ENCODE results near the gene EXOC6B.

EXOC6B gene

DNA sequence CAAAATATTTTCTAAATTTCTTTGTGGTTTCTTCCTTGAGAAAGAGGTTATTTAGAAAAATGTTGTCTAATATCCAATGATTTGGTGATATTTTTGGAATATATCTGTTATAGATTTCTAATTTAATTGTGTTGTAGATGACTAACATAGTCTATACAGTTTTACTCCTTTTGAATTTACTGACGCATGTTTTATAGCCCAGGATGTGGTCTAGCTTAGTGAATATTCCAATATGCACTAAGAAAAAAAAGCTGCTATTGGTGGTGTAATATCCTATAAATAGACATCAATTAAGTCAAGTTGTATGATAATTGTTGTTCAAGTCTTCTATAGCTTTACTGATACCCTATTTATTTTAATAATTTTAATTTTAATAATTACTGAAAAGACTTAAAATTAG is 437.6 kb downstream of the EXOC6B start:
- no peak for DNase-seq (ENCODE audit: low read depth in 4 of 4, low spot score in 1 of 4)

DNA sequence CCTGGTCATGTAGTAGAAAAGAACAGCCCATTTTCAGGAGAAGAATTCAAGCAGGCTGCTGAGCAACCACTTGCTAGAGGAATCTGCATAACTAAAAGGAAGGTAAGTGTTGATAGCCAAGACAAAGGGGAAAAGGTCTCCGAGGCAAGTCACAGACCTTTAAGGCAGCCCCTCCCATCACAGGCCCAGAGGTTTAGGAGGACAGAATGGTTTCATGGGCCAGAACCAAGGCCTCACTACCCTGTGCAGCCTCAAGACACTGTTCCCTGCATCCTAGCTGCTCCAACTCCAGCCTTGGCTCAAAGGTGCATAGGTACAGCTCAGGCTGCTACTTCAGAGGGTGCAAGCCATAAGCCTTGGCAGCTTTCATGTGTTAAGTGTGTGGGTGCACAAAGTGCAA is 439.5 kb downstream of the EXOC6B start:
- no peak for DNase-seq (ENCODE audit: low read depth in 4 of 4, low spot score in 1 of 4)

DNA sequence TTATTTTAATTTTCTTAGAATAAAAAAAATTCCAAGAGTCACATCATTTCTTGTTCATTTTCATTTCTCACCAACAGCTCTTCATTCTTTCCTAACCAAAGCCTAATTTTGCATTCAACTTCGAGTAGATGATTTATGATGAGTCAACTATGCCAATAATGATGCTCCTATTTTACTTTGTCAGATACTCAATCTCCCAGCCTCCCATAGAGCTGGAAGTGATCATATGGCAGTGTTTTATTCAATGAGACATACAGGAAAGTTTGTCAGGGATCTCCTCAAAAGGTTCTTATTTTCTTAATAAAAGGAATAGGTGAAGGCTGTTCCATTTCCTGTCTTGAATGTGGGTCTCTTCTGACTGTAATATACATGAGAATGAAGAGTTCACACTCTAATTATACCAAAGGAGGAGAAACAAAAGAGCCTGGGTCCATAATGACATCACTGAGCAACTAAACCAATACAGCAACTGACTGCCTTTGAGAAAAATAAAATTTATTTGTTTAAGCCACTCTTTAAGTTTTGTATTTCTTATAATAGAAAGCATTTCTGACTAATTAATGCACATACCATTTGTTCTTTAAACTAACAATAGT is 447.0 kb downstream of the EXOC6B start:
- no peak for DNase-seq (ENCODE audit: low read depth in 4 of 4, low spot score in 1 of 4)

DNA sequence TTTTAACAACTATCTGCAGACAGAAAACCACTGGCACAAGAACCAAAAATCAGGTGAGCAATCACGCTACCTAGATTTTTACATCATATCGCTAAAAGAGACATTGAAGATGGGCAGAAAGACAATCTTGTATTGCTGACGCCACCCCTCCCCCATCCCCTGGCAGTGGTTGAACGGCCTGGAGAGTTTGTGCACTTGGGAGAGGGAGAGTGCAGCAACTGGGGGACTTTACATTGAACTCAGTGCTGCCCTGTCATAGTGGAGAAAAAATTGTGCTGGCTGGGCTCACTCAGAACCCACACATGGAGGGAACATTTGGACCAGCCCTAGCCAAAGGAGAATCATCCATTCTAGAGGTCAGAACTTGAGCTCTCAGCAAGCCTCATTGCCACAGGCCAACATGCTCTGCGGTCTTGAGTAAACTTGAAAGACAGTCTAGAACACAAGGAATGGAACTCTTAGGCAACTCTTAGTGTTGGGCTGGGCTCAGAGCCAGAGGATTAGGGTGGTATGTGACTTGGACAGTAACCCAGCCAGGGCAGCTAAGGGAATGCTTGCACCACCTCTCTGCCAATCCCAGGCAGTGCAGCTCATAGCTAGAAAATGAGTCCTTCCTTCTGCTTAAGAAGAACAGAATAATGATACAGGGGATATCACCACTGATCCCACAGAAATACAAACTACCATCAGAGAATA is 458.2 kb downstream of the EXOC6B start:
- no peak for DNase-seq (ENCODE audit: low read depth in 4 of 4, low spot score in 1 of 4)

DNA sequence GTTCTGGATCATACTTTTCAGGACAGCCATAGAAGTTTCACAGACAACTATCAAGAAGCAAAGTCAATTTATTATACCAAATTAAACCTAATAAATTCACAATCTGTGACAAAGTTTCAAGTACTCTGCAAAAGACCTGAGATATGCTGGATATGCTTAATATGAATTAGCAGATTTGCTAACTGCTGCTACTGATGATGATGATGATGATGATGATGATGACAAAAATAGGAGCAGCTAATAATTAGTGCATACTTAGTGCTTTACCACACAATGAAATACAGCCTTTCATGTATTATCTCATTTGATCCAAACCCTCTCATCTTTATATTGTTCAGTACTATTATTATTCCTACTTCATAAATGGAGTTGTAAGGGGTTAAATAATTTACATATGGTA is 462.4 kb downstream of the EXOC6B start:
- DNase-seq (ENCODE audit: low read depth in 4 of 4, low spot score in 1 of 4), result no peak

DNA sequence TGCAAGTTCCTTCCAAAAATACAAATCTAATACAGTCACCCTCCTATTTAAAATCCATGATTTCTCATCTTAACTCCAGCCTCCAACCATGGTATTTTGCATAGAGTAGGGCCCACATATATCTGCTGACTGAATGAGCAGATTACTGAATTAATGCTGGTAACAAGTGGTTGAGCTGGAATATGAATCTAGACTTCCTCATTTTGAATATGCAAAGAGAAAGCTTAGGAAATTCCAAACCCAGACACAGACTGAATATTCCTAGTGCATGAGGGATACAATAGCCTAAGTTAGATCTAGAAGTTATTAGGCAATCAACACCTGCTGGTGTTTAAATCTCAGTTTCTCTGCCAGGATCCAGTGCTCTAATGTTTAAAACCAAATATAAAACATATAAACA is 463.1 kb downstream of the EXOC6B start:
- DNase-seq (ENCODE audit: low read depth in 4 of 4, low spot score in 1 of 4), result no peak

DNA sequence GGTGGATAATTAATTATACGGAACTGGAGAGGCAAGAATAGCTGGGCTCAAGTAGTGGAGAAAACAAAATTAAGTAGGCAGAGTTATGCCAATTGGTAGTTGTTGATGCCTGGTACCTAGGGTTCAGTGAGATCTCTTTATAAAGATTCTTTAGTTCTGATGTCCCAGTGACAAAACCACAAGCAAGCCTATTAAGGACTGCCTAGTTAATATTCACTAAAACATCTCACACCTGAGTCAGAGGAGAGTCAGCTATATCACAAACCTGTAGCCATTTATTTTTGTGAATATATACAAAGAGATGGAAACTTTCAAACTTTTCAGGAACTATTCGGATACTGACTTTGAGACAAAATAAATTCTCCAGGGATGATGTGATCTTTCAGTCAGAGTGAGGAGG is 464.3 kb downstream of the EXOC6B start:
- DNase-seq (ENCODE audit: low read depth in 4 of 4, low spot score in 1 of 4), result no peak

DNA sequence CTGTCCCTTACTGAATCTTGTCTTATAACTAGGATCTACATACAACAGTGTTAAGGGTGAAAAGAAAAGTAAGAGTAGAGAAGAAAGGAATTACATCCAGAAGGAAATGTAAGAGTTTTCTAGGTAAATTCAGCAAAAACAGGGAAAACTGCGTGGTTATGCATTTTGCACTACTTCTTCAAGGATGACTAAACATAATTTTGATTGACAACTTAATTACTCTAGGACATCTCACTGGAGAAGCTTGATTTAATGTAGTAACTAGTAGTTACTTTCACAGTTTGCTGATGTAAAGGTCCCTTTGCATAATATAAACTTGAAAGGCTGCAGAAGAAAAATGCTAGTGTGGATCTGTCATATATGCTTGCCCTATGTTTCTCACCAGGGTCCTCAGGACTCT is 464.8 kb downstream of the EXOC6B start:
- DNase-seq (ENCODE audit: low read depth in 4 of 4, low spot score in 1 of 4), result no peak

DNA sequence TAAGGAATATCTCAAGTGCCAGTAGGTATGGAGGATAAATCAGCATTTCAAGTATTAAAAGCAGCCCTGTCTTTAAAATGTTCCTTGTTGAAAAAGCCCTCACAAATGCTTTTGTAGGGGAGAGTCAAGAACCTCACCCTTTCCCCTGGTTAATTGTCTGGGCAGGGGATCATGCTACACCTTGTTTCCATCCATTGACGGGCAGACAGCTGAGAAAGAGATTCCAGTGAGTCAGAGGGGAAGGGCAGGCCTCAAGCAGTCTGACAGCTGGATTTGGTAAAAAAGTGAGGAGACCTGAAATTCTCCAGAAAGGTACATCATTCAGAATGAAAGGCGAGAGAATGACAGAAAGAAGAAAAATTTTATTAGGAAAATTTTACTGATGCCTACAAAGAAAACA is 475.0 kb downstream of the EXOC6B start:
- DNase-seq (ENCODE audit: low read depth in 4 of 4, low spot score in 1 of 4), result no peak

DNA sequence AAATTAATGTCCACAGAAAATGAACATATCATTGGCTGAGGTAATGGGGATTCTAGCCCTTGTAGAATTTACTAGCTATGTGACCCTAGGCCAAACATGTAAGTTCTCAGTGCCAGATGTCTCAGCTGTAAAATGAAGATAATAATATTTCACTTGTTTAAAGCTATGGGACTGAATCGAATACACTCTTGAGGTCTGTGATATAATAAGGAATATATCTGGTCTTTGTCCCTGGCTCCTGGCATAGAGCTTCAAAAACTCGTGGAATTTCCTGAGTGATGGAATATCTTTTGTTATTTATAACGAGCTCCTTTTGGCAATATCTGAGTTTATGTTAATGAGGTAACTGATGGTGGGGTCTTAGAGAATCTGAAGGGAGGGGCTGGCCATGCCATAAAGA is 476.8 kb downstream of the EXOC6B start:
- DNase-seq (ENCODE audit: low read depth in 4 of 4, low spot score in 1 of 4), result no peak

DNA sequence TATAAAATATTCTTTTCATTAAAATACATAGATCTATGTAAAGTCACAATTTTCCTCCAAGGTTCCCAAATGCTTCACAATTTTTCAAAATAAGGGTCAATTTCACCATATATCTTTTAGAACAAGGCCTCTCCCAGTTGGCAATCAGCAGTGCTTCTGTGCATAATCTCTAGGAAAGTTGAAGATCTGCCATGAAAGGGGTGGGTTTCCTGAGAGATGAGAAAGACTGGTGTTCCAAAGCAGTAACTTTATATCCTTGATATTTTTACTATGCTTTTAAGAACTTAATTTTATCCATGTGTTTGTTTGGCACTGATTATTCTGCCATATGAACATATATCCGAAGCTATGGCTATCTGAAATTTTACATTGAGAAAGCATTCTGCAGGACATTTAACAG is 478.8 kb downstream of the EXOC6B start:
- no peak for DNase-seq (ENCODE audit: low read depth in 4 of 4, low spot score in 1 of 4)

DNA sequence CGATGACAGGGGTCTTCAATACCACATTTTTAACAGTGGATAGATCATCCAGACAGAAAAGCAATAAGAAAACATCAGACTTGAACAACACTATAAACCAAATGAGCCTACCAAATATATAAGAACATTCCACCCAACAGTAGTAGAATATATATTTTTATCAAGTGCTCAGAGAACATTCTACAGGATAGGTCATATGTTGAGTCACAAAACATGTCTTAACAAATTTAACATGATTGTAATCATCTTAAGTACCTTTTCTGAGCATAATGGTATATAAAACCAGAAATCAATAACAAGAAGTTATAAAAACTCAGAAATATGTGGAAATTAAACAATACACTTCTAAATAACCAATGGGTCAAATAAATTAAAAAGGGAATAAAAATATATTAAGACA is 484.2 kb downstream of the EXOC6B start:
- no peak for DNase-seq (ENCODE audit: low read depth in 4 of 4, low spot score in 1 of 4)

DNA sequence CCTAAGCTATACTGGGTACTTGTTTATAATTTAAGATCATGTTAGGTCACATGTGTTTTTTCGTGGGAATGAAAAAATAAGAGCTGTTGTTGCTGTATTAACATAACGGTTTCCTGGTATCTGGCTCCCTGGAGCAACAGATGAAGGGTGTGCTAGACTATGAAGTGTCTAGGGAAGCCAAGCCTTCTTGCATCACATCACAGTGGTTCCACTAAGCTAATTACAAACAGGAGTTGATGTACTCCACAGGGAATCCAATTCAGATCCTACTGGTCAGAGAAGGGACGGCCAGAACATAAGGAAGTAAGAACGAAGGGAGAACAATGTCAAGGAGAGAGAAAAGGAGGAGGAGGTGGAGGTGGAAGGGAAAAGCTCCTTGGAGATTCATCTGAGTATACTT is 485.2 kb downstream of the EXOC6B start:
- DNase-seq (ENCODE audit: low read depth in 4 of 4, low spot score in 1 of 4), result no peak

DNA sequence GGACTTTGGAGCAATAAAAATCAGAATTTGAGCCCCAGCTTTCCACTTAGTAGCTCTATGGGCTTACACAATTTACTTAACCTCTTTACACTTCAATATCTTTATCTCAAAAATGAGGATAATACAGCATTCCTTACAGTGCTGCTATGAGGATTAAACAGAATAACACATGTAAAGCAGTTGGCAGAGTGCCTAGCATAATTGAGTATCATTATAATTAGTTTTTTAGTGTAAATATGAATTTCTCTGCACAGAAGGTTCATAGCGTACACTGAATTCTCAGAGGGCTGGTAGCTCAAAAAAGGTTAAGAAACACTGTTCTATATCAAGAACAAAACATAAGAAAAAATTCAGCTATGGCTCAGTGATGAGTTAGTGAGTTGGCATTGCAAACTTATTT is 487.8 kb downstream of the EXOC6B start:
- no peak for DNase-seq (ENCODE audit: low read depth in 4 of 4, low spot score in 1 of 4)

DNA sequence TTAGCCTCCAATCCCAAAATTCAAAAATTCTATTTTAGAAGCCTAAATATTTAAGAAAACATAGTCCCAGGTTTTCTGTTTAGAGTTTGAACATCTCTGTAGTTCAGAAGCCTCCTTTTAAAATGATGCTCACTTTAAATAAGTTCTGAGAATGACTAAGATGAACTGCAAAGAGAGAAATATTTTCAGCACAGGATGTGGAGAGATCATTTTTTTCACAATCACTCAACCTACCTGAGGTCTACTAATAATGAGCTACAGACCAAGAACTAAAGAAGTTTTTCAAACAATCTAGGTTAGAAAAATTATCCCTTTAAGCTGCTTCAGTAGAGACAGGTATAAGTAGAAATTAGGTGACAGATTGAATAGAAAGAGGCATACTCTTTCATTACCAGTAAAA is 493.1 kb downstream of the EXOC6B start:
- no peak for DNase-seq (ENCODE audit: low read depth in 4 of 4, low spot score in 1 of 4)

DNA sequence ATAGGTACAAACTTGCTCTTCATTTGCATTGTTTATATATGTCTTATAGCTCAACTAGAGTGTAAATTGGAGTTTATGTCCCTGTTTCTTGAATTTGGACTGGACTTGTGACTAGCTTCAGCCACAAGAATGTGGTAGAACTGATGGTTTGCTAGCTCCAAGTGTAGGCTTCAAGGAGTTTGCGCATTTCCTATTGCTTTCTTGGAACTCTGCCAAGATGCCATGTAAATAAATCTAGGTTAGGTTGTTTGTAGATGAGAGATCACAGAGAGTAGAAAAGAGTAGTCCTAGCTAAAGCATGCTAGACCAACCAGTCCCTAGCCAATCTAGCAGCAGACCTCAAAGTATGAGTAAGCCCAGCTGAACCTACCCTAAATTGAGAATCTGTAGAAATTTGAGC is 495.2 kb downstream of the EXOC6B start:
- DNase-seq (ENCODE audit: low read depth in 4 of 4, low spot score in 1 of 4), result no peak

DNA sequence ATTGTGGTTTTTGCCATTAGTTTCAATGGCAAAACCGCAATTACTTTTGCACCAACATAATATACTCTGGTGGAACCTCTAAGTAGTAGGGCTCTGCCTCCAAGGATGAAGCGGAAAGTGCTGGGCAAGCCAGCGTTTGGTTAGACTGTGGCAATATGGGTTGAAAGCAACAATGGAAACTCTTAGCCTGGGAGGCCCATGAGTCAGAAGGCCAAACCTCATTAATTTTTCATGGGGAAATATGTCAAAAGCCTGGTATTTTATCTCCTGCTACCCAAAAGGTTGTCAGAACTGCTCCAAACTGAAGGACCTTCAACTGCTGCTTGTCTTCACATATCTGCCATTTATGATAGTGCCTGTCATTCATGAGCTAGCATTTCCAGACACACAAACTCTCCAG is 499.1 kb downstream of the EXOC6B start:
- DNase-seq (ENCODE audit: low read depth in 4 of 4, low spot score in 1 of 4), result no peak

DNA sequence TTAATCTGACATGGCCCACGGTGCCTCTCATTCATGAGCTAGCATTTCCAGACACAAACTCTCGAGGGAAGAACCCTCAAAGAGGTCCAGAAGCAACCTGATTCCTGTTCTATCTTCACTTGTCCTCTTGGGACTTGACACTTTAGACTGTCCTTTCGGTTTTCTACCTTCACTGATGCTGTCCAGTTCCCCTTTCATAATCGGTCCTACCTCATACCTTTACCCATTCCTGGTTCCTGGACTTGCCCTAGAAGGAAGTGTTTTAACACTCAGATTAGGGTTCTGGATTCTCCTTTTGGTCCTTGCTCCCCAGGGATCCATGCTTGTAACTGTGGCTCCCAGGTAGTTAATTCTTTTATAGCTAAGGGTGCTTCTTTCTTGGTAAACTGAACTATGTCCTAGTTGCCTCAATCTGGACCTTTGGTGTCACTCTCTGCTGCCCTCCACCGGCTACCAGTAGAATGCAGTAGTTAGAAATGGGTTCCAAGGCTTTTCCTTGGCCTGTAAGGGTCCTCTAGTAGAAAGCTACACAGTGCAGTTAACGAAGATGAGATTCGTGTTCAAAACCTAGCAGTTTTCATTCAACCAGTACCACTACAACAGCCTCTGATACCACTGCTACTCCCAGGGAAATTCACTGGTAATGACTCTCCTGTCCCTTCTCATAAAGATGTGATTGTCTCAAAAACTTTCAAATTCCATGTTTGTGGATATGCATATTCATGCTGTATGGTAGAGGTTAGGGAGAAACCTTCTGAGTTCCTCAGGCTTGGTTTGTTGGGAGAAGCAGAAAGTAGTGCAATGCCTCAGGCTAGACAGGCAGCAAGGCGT is 500.0 kb downstream of the EXOC6B start:
- DNase-seq (ENCODE audit: low read depth in 4 of 4, low spot score in 1 of 4), result peak in 1 of 4 experiments; percentile 5

DNA sequence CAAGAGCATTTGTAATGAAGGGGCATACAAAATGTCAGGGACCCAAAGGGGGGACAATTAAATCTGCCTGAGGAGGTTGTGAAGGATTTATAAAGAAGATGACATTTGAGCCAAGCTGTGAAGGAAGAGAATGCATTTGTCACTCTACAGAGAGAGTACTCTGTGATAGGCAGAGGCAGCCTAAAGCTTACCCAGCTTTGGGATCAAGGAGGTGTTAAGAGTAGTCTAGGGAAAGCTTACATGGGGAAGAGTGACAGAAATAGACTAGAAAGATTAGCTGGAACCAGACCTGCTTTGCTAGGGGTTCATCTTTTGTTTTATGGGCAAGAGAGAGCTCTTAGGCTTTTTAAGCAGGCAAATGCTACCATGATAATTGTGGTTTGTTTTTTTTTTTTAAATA is 509.1 kb downstream of the EXOC6B start:
- no peak for DNase-seq (ENCODE audit: low read depth in 4 of 4, low spot score in 1 of 4)

DNA sequence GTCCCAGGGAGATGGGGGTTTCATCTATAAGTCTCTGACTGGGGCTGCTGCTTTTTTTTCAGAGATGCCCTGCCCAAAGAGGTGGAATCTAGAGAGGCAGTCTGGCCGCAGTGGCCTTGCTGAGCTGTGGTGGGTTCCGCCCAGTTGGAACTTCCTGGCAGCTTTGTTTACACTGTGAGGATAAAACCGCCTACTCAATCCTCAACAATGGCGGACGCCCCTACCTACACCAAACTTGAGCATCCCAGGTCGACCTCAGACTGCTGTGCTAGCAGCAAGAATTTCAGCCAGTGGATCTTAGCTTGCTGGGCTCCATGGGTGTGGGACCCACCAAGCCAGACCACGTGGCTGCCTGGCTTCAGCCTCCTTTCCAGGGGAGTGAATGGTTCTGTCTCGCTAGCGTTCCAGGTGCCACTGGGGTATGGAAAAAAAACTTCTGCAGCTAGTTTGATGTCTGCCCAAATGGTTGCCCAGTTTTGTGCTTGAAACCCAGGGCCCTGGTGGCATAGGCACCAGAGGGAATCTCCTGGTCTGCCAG is 525.6 kb downstream of the EXOC6B start:
- DNase-seq (ENCODE audit: low read depth in 4 of 4, low spot score in 1 of 4), result no peak

DNA sequence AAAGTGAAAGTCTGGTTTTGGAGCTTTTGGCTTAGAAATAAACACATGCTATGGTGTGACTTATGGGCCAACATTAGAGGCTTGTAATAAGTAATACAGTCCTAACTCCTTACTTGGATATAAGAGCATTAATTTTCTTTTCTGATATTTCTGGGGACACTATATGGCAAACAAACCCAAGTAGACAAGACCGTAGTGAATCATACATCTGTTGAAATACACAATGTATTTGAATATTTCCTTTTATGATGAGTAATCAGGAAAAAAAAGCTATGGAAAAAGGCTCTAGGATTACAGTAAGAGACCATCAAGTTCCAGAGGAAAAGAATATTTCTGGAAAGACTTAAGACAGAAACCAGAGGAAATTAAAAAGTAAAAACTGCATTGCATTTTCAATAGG is 532.2 kb downstream of the EXOC6B start:
- DNase-seq (ENCODE audit: low read depth in 4 of 4, low spot score in 1 of 4), result no peak

DNA sequence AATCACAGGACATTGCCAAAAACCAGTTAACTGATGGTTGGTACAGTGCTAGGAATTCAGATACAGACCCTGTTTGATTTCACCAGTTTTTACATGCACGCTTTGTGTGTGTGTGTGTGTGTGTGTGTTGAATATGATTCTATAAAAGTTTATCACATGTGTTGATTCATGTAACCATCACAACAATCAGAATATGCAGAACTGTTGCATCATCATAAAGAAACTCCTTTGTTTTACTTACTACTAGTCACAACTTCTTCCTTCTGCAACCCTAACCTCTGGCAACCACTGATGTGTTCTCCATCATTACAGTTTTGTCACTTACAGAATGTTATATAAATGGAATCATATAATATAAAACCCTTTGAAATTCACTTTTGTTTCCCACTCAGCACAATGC is 533.4 kb downstream of the EXOC6B start:
- no peak for DNase-seq (ENCODE audit: low read depth in 4 of 4, low spot score in 1 of 4)
